ENCODE data around the gene PPP2R2C.

- TF ChIP-seq, protein P1, sequence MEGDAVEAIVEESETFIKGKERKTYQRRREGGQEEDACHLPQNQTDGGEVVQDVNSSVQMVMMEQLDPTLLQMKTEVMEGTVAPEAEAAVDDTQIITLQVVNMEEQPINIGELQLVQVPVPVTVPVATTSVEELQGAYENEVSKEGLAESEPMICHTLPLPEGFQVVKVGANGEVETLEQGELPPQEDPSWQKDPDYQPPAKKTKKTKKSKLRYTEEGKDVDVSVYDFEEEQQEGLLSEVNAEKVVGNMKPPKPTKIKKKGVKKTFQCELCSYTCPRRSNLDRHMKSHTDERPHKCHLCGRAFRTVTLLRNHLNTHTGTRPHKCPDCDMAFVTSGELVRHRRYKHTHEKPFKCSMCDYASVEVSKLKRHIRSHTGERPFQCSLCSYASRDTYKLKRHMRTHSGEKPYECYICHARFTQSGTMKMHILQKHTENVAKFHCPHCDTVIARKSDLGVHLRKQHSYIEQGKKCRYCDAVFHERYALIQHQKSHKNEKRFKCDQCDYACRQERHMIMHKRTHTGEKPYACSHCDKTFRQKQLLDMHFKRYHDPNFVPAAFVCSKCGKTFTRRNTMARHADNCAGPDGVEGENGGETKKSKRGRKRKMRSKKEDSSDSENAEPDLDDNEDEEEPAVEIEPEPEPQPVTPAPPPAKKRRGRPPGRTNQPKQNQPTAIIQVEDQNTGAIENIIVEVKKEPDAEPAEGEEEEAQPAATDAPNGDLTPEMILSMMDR (IDR thresholded peaks at IDR 0.05), result no peak
- no peak for TF ChIP-seq POLR2A (IDR thresholded peaks at IDR 0.05)
Observed at GRCh38 chr4:6464842-6465588, 7.4 kb downstream of the PPP2R2C start.

Data from right lobe of liver (tissue), 4 donors.